ENCODE measurements around the gene TMEM120A.

Gene TMEM120A

DNA sequence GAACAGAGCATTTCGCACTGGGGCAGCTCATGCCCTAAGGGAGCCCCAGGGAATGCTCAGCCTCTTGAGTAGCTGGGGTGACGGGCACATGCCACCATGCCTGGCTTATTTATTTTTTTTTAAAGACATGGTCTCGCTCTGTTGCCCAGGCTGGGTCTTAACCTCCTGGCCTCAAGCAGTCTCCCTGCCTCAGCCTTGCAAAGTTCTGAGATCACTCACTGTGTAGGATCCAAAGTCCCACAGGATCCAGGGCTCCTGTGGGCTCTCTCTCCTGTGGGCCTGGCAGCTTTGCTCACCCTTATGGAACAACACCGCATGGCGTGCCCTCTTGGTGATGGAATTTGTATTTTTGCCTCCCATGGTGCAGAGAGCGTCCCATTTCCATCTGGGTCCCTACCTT, 34.0 kb downstream of the TMEM120A start:
- TF ChIP-seq, protein P1, sequence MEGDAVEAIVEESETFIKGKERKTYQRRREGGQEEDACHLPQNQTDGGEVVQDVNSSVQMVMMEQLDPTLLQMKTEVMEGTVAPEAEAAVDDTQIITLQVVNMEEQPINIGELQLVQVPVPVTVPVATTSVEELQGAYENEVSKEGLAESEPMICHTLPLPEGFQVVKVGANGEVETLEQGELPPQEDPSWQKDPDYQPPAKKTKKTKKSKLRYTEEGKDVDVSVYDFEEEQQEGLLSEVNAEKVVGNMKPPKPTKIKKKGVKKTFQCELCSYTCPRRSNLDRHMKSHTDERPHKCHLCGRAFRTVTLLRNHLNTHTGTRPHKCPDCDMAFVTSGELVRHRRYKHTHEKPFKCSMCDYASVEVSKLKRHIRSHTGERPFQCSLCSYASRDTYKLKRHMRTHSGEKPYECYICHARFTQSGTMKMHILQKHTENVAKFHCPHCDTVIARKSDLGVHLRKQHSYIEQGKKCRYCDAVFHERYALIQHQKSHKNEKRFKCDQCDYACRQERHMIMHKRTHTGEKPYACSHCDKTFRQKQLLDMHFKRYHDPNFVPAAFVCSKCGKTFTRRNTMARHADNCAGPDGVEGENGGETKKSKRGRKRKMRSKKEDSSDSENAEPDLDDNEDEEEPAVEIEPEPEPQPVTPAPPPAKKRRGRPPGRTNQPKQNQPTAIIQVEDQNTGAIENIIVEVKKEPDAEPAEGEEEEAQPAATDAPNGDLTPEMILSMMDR (conservative IDR thresholded peaks at IDR 0.05; ENCODE audit: low read depth, low read length) = no peak
- DNase-seq (ENCODE audit: low read depth) = no peak
- H3K4me3 ChIP-seq (ENCODE audit: low read depth, low read length) = no peak overlapping the region

DNA sequence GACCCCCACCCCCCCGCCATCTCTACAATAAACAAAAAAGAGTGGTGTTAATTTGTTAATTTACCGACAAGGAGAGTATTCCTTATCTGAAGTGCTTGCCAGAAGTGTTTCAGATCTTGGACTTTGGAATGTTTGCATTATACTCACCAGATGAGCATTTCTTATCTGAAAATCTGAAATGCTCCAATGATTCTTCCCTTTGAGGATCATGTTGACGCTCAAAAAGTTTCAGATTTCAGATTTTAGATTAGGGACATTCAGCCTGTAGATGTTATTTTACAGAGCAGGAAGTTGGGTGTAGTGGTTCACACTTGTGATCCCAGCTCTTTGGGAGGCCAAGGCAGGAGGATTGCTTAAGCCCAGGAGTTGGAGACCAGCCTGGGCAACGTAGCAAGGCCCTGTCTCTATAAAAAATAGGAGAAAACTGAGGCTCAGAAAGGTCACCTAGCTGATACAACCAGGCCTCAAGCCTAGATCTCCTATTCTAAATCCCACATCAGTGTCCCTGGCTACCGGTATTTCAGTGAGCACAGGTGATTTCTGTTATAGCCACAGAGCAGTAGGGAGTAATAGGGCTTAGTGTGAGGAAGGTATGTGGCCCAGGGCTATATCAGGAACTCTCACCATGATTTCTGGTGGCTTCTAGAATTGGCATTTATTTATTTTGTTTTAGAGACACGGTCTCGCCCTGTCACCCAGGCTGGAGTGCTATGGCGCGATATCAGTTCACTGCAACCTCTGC, 35.4 kb downstream of the TMEM120A start:
- peak; percentile 51 for DNase-seq (ENCODE audit: low read depth)
- TF ChIP-seq, protein P1 (conservative IDR thresholded peaks at IDR 0.05; ENCODE audit: low read depth, low read length) = no peak
- H3K4me3 ChIP-seq (ENCODE audit: low read depth, low read length) = no peak overlapping the region

- TF ChIP-seq, protein P1 (conservative IDR thresholded peaks at IDR 0.05; ENCODE audit: low read depth, low read length) = no peak
- no peak overlapping the region for H3K4me3 ChIP-seq (ENCODE audit: low read depth, low read length)
- DNase-seq (ENCODE audit: low read depth) = peak; percentile 67
Measured at GRCh38 chr7:75957021-75957736, 37.2 kb downstream of the TMEM120A start.

GRCh38 chr7:75955331-75955955, 39.0 kb downstream of the TMEM120A start:
- DNase-seq (ENCODE audit: low read depth) = no peak
- TF ChIP-seq, protein P1 (conservative IDR thresholded peaks at IDR 0.05; ENCODE audit: low read depth, low read length) = no peak
- no peak overlapping the region for H3K4me3 ChIP-seq (ENCODE audit: low read depth, low read length)

- TF ChIP-seq, protein P1 (conservative IDR thresholded peaks at IDR 0.05; ENCODE audit: low read depth, low read length) = no peak
- DNase-seq (ENCODE audit: low read depth) = no peak
- H3K4me3 ChIP-seq (ENCODE audit: low read depth, low read length) = no peak overlapping the region
Measured at GRCh38 chr7:75953931-75954330, 40.5 kb downstream of the TMEM120A start.

- DNase-seq (ENCODE audit: low read depth) = no peak
- TF ChIP-seq, protein P1 (conservative IDR thresholded peaks at IDR 0.05; ENCODE audit: low read depth, low read length) = no peak
- no peak overlapping the region for H3K4me3 ChIP-seq (ENCODE audit: low read depth, low read length)
Measured at GRCh38 chr7:75953431-75953830, 41.0 kb downstream of the TMEM120A start.
